Common myeloid progenitor, CD34-positive (primary cell): ENCODE results near the gene SELENOW.
"Not testable (repeated sequence)": the region's sequence is repeated elsewhere in the genome, so short reads cannot be mapped to it uniquely, and the experiment has no call there.

Experiments used
- CTCF ChIA-PET: fragments of 350-600 bp; sonication (Branson Sonifier 250); formaldehyde crosslinking; loops from one replicate; lab custom pipeline; 2021; ENCODE audit warnings: antibody characterized with exemption; lab: Charles Lee
- POLR2A ChIA-PET: fragments of 350-600 bp; sonication (Branson Sonifier 250); formaldehyde crosslinking; loops from one replicate; lab custom pipeline; 2021; ENCODE audit warnings: antibody characterized with exemption; lab: Charles Lee
- DNase-seq, 3 donors: peaks; one replicate each; pipeline versions ENCODE4 v3.0.0 to v3.0.0-alpha.2; 2013
- H3K27ac ChIP-seq, 2 experiments: 1 replicate in 1 of 2; 2 replicates in 1 of 2; pipeline ENCODE4 v1.7.0; 2013; ENCODE audit warnings: inconsistent platforms in 2 of 2, low read length in 2 of 2, mild to moderate bottlenecking in 2 of 2, low read depth in 1 of 2, moderate library complexity in 1 of 2; ENCODE audit not compliant: severe bottlenecking in 2 of 2, insufficient read depth in 1 of 2, poor library complexity in 1 of 2
- H3K27me3 ChIP-seq, 5 experiments: replicated peaks in 2 of 5; 1 replicate in 3 of 5; 2 replicates in 2 of 5; pipeline versions ENCODE4 v1.6.1 to v1.7.0; 2013; ENCODE audit warnings: low read length in 4 of 5, mild to moderate bottlenecking in 2 of 5, moderate library complexity in 2 of 5, inconsistent platforms in 1 of 5; ENCODE audit not compliant: insufficient read depth in 5 of 5, control insufficient read depth in 4 of 5
- H3K36me3 ChIP-seq, 4 experiments: 1 replicate in 2 of 4; 2 replicates in 2 of 4; pipeline versions ENCODE4 v1.6.1 to v1.7.0; 2013; ENCODE audit warnings: low read length in 3 of 4, control low read depth in 1 of 4, mild to moderate bottlenecking in 1 of 4; ENCODE audit not compliant: control insufficient read depth in 4 of 4, insufficient read depth in 4 of 4
- H3K4me1 ChIP-seq, 4 experiments: 1 replicate in 3 of 4; 2 replicates in 1 of 4; pipeline versions ENCODE4 v1.6.1 to v1.7.1; 2013; ENCODE audit warnings: low read length in 3 of 4, mild to moderate bottlenecking in 3 of 4, control low read depth in 1 of 4, inconsistent platforms in 1 of 4, moderate library complexity in 1 of 4; ENCODE audit not compliant: control insufficient read depth in 4 of 4, insufficient read depth in 4 of 4; ENCODE audit errors: control extremely low read depth in 1 of 4
- H3K4me3 ChIP-seq, 7 experiments: 1 replicate in 4 of 7; 2 replicates in 3 of 7; pipeline versions ENCODE4 v1.5.1 to v1.7.0; 2013; ENCODE audit warnings: mild to moderate bottlenecking in 7 of 7, low read length in 6 of 7, moderate library complexity in 6 of 7, inconsistent platforms in 2 of 7, low read depth in 2 of 7, control low read depth in 1 of 7; ENCODE audit not compliant: insufficient read depth in 4 of 7, control insufficient read depth in 1 of 7; ENCODE audit errors: extremely low read depth in 1 of 7
- H3K9me3 ChIP-seq, 5 experiments: 1 replicate in 4 of 5; 2 replicates in 1 of 5; pipeline versions ENCODE4 v1.6.1 to v1.7.1; 2013; ENCODE audit warnings: low read length in 4 of 5, mild to moderate bottlenecking in 2 of 5, inconsistent platforms in 1 of 5, low read depth in 1 of 5, moderate library complexity in 1 of 5; ENCODE audit not compliant: control insufficient read depth in 4 of 5, insufficient read depth in 2 of 5; ENCODE audit errors: control extremely low read depth in 1 of 5
- WGBS: methylation state at CpG from one replicate; pipeline ENCODE4 v1.1.5; 2013; ENCODE audit not compliant: insufficient coverage; 5-methylcytosine and 5-hydroxymethylcytosine counted together

Gene SELENOW

GRCh38 chr19:47813304-47813994, 34.9 kb downstream of the SELENOW start:
- peak; percentile 66 to 75 (median 69) for DNase-seq
- no peaks in the 10 kb centered on the region for H3K9me3 ChIP-seq
- H3K27me3 ChIP-seq, result peaks cover 0 to 10% (median 2%) of the 10 kb centered on the region in 5 experiments
- no peaks in the 10 kb centered on the region for H3K36me3 ChIP-seq
- no peaks in the 10 kb centered on the region for H3K4me1 ChIP-seq
- POLR2A ChIA-PET, result interaction anchor here (0.6 kb wide), 1 partner anchor 87 kb away, joined by 3 read pairs; no protein-coding TSS in a partner anchor
- no peak overlapping the region for H3K4me3 ChIP-seq
- H3K27ac ChIP-seq, result no peak overlapping the region
- 50% methylated on average over 3 of the region's 17 CpGs for WGBS
- CTCF ChIA-PET, result no interaction called here

- CTCF ChIA-PET, result no interaction called here
- H3K27me3 ChIP-seq, result peaks cover 0 to 11% (median 2%) of the 10 kb centered on the region in 5 experiments
These were observed 35.5 kb downstream of the SELENOW start for GRCh38 chr19:47813995-47814328.

GRCh38 chr19:47816270-47816669, 37.8 kb downstream of the SELENOW start:
- DNase-seq, H3K9me3 ChIP-seq, H3K4me3 ChIP-seq, H3K27ac ChIP-seq, H3K4me1 ChIP-seq, H3K36me3 ChIP-seq: not testable (repeated sequence)
- ChIA-PET CTCF (interaction anchor here (1.3 kb wide), 1 partner anchor 403 kb away, joined by 3 read pairs; no protein-coding TSS in a partner anchor), POLR2A (interaction anchor here (0.7 kb wide), 1 partner anchor 12 kb away, joined by 3 read pairs; no protein-coding TSS in a partner anchor)
- WGBS, result 100% methylated on average over 1 of the region's 8 CpGs
- H3K27me3 ChIP-seq, result peaks cover 2 to 34% (median 11%) of the 10 kb centered on the region in 5 experiments

More at GRCh38 chr19:47813995-47814328, 35.5 kb downstream of the SELENOW start:
- Histone ChIP-seq H3K27ac (no peak overlapping the region), H3K4me1 (no peaks in the 10 kb centered on the region), H3K36me3 (no peaks in the 10 kb centered on the region), H3K4me3 (no peak overlapping the region), H3K9me3 (peaks cover 0 to under 1% (median 0%) of the 10 kb centered on the region in 5 experiments)
- no peak for DNase-seq
- WGBS, result 67% methylated on average over 7 of the region's 7 CpGs
- POLR2A ChIA-PET, result no interaction called here

GRCh38 chr19:47818221-47818620, 39.7 kb downstream of the SELENOW start:
- H3K4me3 ChIP-seq, H3K36me3 ChIP-seq, POLR2A ChIA-PET, H3K27ac ChIP-seq, DNase-seq, H3K9me3 ChIP-seq, CTCF ChIA-PET, H3K4me1 ChIP-seq: not testable (repeated sequence)
- no CpG with 5 or more reads among the region's 1 CpG for WGBS
- H3K27me3 ChIP-seq, result peaks cover 2 to 45% (median 11%) of the 10 kb centered on the region in 5 experiments

GRCh38 chr19:47819858-47820257, 41.4 kb downstream of the SELENOW start:
- DNase-seq, result peak in 2 of 3 donors; percentile 8 to 13
- Histone ChIP-seq H3K27me3 (peaks cover 2 to 45% (median 11%) of the 10 kb centered on the region in 5 experiments), H3K4me3 (no peak overlapping the region), H3K27ac (no peak overlapping the region), H3K36me3 (no peaks in the 10 kb centered on the region), H3K9me3 (peaks cover 0 to 2% (median 0%) of the 10 kb centered on the region in 5 experiments), H3K4me1 (no peaks in the 10 kb centered on the region)
- 20% methylated on average over 7 of the region's 10 CpGs for WGBS
- POLR2A ChIA-PET, result no interaction called here
- CTCF ChIA-PET, result no interaction called here

GRCh38 chr19:47820410-47820809, 41.9 kb downstream of the SELENOW start:
- no peak for DNase-seq
- POLR2A ChIA-PET, result no interaction called here
- Histone ChIP-seq H3K36me3 (no peaks in the 10 kb centered on the region), H3K9me3 (peaks cover 0 to 2% (median 0%) of the 10 kb centered on the region in 5 experiments), H3K27me3 (peaks cover 2 to 45% (median 11%) of the 10 kb centered on the region in 5 experiments), H3K27ac (no peak overlapping the region), H3K4me3 (no peak overlapping the region), H3K4me1 (no peaks in the 10 kb centered on the region)
- 77% methylated on average over 2 of the region's 2 CpGs for WGBS
- CTCF ChIA-PET, result no interaction called here

- 72% methylated on average over 8 of the region's 15 CpGs for WGBS
- CTCF ChIA-PET, result no interaction called here
- POLR2A ChIA-PET, result interaction anchor here (0.6 kb wide), 1 partner anchor 13 kb away, joined by 5 read pairs; no protein-coding TSS in a partner anchor
These were observed 43.0 kb downstream of the SELENOW start, which contains the start of gene CRX for GRCh38 chr19:47821460-47822020. TSS of gene CRX (plus strand) at chr19:47821937. CDS start at chr19:47834444, 12,507 bp downstream.

More at GRCh38 chr19:47821460-47822020, 43.0 kb downstream of the SELENOW start, which contains the start of gene CRX:
- H3K4me1 ChIP-seq, result no peaks in the 10 kb centered on the region
- peaks cover 2 to 45% (median 11%) of the 10 kb centered on the region in 5 experiments for H3K27me3 ChIP-seq
- no peaks in the 10 kb centered on the region for H3K36me3 ChIP-seq
- DNase-seq, result no peak
- H3K4me3 ChIP-seq, result no peak within 1 kb of the TSS
- H3K9me3 ChIP-seq, result peaks cover 0 to 2% (median 0%) of the 10 kb centered on the region in 5 experiments
- no peak within 1 kb of the TSS for H3K27ac ChIP-seq
